ENCODE results near the gene SLC66A1. TPM values are rescaled to one million over a fixed set of nuclear protein-coding genes. Genes with fewer than 3 reads are reported as not detected.
A peak's percentile ranks its signal among the peaks of the same experiment; 100 is the strongest.

SLC66A1 gene
- total and polyA plus RNA-seq, 9 of the 15 experiments (the other 6 are each of a cell fraction or from before 2014, with no cell fraction given) = 1.2 to 40.8 (median 18.6) TPM

GRCh38 chr1:19313636-19313959, 1.5 kb downstream of the SLC66A1 start (continued):
- TF ChIP-seq FOXJ3 (CRISPR knock-in tag; IDR thresholded peaks at IDR 0.05) (no peak), ZNF586 (CRISPR knock-in tag; conservative IDR thresholded peaks at IDR 0.05) (no peak), ZNF707 (CRISPR knock-in tag; conservative IDR thresholded peaks at IDR 0.05) (no peak), SRSF1 (IDR thresholded peaks at IDR 0.05; ENCODE audit: low read depth, low read length) (no peak), ZNF324 (CRISPR knock-in tag; IDR thresholded peaks at IDR 0.05) (no peak), DMBX1 (CRISPR knock-in tag; IDR thresholded peaks at IDR 0.05; ENCODE audit: borderline replicate concordance) (peak; percentile 14; the same call in 1 of the 2 replicates), CHD7 (IDR thresholded peaks at IDR 0.05; ENCODE audit: low read depth, low read length) (no peak), SAFB (IDR thresholded peaks at IDR 0.05; ENCODE audit: borderline replicate concordance, low read depth, low read length) (no peak), GATAD2A (IDR thresholded peaks at IDR 0.05) (no peak; the same call in 1 of the 2 replicates), DEAF1 (CRISPR knock-in tag; IDR thresholded peaks at IDR 0.05) (no peak), HIVEP1 (CRISPR knock-in tag; IDR thresholded peaks at IDR 0.05) (no peak), ZNF274 (IDR thresholded peaks at IDR 0.05; ENCODE audit: borderline replicate concordance, low read depth, low read length) (no peak), ZBTB49 (CRISPR knock-in tag; IDR thresholded peaks at IDR 0.05; ENCODE audit: borderline replicate concordance) (no peak), MECOM (CRISPR knock-in tag; IDR thresholded peaks at IDR 0.05) (0 out of 2 replicates have a peak, but pooled peaks have one; percentile 42), ZNF717 (CRISPR knock-in tag; IDR thresholded peaks at IDR 0.05) (no peak)

All from K562 (cell line).